HCT116 (cell line): ENCODE results near the gene TTC38.

Experiments
- EGR1 ChIP-seq: IDR thresholded peaks from 2 replicates; pipeline ENCODE4 v1.6.1; 2012; ENCODE audit warnings: low read depth
- EZH2 ChIP-seq: fragments of 200-600 bp; sonication (generic); IDR thresholded peaks from 2 replicates; pipeline ENCODE4 v1.6.1; 2017; ENCODE audit warnings: antibody characterized with exemption, mixed run types
- JUND ChIP-seq: IDR thresholded peaks from 2 replicates; pipeline ENCODE4 v1.6.1; 2012
- POLR2A ChIP-seq: IDR thresholded peaks from 2 replicates; pipeline ENCODE4 v1.7.0; 2011; ENCODE audit warnings: borderline replicate concordance; ENCODE audit not compliant: insufficient read depth, insufficient read length; ENCODE audit errors: extremely low read depth
- POLR2AphosphoS5 ChIP-seq: IDR thresholded peaks from 2 replicates; pipeline ENCODE4 v1.6.1; 2011; ENCODE audit warnings: mild to moderate bottlenecking, low read depth, low read length, moderate library complexity
- RAD21 ChIP-seq: IDR thresholded peaks from 2 replicates; pipeline ENCODE4 v1.6.1; 2012; ENCODE audit warnings: low read depth, mild to moderate bottlenecking
- SIN3A ChIP-seq: IDR thresholded peaks from 2 replicates; pipeline ENCODE4 v1.6.1; 2012; ENCODE audit warnings: low read depth
- ZNF274 ChIP-seq: fragments of 200-500 bp; sonication (Bioruptor generic); IDR thresholded peaks from 2 replicates; pipeline ENCODE4 v1.6.1; 2014; ENCODE audit warnings: mild to moderate bottlenecking, low read depth, low read length, inconsistent platforms
- TF ChIP-seq, protein P1 (sequence below), 3 experiments: fragments of 200-600 bp in 1 of 3; sonication (generic) in 1 of 3; IDR thresholded peaks in 2 of 3; conservative IDR thresholded peaks in 1 of 3; 2 replicates each; pipeline ENCODE4 v1.5.1; 2012 to 2017; ENCODE audit warnings: low read depth in 2 of 3, low read length in 2 of 3, antibody characterized with exemption in 1 of 3, borderline replicate concordance in 1 of 3, control low read depth in 1 of 3, mild to moderate bottlenecking in 1 of 3, mixed read lengths in 1 of 3, mixed run types in 1 of 3, moderate library complexity in 1 of 3; ENCODE audit not compliant: insufficient read depth in 1 of 3
- TF ChIP-seq, protein P2 (sequence below): IDR thresholded peaks from 2 replicates; pipeline ENCODE4 v1.6.1; 2012
- TF ChIP-seq, protein P3 (sequence below): IDR thresholded peaks from 2 replicates; pipeline ENCODE4 v1.6.1; 2012; ENCODE audit warnings: low read depth

DNA sequence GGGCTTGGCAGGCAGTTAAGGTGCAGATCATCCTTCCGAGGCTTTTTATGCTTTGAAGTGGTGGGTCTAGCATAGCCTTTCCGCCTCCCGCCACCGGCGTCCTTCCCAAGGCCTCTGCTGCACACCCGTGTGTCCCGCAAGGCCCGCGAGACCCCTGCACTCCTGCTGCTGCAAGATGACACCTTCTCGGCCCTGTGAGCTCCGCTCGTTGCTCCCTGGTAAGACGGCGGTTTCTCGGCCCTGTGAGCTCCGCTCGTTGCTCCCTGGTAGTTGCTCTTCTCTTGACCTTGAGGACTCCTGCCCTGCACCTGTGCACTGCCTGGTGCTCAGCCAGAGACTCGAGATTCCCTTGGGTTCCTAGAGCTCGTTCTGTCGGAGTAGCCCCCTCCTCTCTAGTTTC, 49.8 kb downstream of the TTC38 start:
- TF ChIP-seq EGR1 (no peak), ZNF274 (no peak), POLR2AphosphoS5 (no peak), POLR2A (no peak), SIN3A (no peak), EZH2 (no peak), RAD21 (no peak), JUND (no peak)
- TF ChIP-seq, protein P1, sequence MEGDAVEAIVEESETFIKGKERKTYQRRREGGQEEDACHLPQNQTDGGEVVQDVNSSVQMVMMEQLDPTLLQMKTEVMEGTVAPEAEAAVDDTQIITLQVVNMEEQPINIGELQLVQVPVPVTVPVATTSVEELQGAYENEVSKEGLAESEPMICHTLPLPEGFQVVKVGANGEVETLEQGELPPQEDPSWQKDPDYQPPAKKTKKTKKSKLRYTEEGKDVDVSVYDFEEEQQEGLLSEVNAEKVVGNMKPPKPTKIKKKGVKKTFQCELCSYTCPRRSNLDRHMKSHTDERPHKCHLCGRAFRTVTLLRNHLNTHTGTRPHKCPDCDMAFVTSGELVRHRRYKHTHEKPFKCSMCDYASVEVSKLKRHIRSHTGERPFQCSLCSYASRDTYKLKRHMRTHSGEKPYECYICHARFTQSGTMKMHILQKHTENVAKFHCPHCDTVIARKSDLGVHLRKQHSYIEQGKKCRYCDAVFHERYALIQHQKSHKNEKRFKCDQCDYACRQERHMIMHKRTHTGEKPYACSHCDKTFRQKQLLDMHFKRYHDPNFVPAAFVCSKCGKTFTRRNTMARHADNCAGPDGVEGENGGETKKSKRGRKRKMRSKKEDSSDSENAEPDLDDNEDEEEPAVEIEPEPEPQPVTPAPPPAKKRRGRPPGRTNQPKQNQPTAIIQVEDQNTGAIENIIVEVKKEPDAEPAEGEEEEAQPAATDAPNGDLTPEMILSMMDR (IDR thresholded peaks at IDR 0.05 in 2 of 3, conservative IDR thresholded peaks at IDR 0.05 in 1 of 3; ENCODE audit: borderline replicate concordance in 1 of 3, insufficient read depth in 1 of 3, low read depth in 2 of 3, low read length in 2 of 3), result no peak
- TF ChIP-seq, protein P2, sequence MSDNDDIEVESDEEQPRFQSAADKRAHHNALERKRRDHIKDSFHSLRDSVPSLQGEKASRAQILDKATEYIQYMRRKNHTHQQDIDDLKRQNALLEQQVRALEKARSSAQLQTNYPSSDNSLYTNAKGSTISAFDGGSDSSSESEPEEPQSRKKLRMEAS, result no peak
- TF ChIP-seq, protein P3, sequence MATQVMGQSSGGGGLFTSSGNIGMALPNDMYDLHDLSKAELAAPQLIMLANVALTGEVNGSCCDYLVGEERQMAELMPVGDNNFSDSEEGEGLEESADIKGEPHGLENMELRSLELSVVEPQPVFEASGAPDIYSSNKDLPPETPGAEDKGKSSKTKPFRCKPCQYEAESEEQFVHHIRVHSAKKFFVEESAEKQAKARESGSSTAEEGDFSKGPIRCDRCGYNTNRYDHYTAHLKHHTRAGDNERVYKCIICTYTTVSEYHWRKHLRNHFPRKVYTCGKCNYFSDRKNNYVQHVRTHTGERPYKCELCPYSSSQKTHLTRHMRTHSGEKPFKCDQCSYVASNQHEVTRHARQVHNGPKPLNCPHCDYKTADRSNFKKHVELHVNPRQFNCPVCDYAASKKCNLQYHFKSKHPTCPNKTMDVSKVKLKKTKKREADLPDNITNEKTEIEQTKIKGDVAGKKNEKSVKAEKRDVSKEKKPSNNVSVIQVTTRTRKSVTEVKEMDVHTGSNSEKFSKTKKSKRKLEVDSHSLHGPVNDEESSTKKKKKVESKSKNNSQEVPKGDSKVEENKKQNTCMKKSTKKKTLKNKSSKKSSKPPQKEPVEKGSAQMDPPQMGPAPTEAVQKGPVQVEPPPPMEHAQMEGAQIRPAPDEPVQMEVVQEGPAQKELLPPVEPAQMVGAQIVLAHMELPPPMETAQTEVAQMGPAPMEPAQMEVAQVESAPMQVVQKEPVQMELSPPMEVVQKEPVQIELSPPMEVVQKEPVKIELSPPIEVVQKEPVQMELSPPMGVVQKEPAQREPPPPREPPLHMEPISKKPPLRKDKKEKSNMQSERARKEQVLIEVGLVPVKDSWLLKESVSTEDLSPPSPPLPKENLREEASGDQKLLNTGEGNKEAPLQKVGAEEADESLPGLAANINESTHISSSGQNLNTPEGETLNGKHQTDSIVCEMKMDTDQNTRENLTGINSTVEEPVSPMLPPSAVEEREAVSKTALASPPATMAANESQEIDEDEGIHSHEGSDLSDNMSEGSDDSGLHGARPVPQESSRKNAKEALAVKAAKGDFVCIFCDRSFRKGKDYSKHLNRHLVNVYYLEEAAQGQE, result no peak
